ENCODE measurements around the gene VPS16.

VPS16 gene

GRCh38 chr20:2869381-2869780 is 28.8 kb downstream of the VPS16 start:
- peaks cover 33% of the 10 kb centered on the region for H3K36me3 ChIP-seq
- peaks cover 13 to 21% of the 10 kb centered on the region in 2 experiments for H3K4me1 ChIP-seq (ENCODE audit: control insufficient read depth in 1 of 2, insufficient read depth in 1 of 2, low read depth in 1 of 2, low read length in 1 of 2)
- H3K4me3 ChIP-seq (ENCODE audit: low read depth in 1 of 2, low read length in 1 of 2): no peak overlapping the region

DNA sequence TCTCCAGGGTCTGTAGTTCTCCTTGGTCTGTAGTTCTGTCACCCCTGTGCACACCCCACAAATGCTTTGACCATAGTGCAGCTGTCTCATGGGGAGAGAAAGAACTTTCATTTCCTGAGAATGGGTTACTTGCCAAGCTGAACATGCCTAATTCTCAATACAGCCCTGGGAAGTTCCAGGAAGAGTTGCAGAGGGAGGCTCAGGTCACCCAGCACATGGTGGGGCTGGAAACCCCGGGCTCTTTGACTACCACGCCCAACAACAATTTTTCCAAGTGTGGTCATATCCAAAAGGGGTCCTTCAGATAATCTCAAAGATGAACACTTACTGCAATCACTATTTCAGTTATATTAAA is 30.5 kb downstream of the VPS16 start:
- Histone ChIP-seq H3K4me1 (ENCODE audit: control insufficient read depth in 1 of 2, insufficient read depth in 1 of 2, low read depth in 1 of 2, low read length in 1 of 2) (peaks cover 21 to 33% of the 10 kb centered on the region in 2 experiments), H3K27me3 (peaks cover 29% of the 10 kb centered on the region), H3K36me3 (peaks cover 16% of the 10 kb centered on the region), H3K9me3 (no peaks in the 10 kb centered on the region), H3K27ac (no peak overlapping the region), H3K4me3 (ENCODE audit: low read depth in 1 of 2, low read length in 1 of 2) (no peak overlapping the region)
- no peak for TF ChIP-seq CTCF (IDR thresholded peaks at IDR 0.05)

More at GRCh38 chr20:2869381-2869780, 28.8 kb downstream of the VPS16 start:
- Histone ChIP-seq H3K27ac (no peak overlapping the region), H3K27me3 (peaks cover 29% of the 10 kb centered on the region), H3K9me3 (no peaks in the 10 kb centered on the region)
- TF ChIP-seq CTCF (IDR thresholded peaks at IDR 0.05): no peak

DNA sequence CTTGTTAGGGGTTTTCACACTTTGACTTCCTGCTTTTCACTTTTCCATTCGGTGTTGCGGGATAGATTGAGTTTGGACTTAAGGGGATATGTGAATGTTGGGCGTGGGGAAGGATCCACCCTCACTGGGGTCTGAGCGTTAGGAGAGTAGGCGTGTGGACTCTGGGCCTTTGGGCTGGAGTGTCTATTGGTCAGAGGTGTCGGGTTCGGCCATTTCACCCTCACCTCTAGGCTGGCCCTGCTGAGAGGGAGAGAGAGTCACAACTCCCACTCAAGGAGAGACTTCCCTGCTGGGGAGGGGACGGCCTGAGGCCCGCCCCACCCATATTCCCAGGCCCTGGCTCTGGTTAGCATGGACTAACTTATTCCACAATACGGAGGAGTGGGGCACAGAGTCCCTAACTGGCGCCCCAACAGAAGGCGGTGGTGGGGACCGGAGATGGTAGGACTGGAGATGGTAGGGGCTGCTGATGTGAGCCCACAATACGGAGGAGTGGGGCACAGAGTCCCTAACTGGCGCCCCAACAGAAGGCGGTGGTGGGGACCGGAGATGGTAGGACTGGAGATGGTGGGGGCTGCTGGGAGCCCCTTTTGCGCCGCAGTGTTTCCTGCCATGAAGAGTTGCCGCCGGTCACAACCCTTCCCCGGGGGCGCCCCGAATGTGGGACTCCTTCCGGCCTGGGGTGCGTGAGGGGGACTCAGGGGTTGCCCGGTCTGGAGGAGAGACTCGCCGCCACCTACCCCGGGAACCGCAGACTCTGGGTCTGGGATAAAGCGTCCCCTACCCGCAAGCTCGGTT is 31.3 kb downstream of the VPS16 start:
- H3K4me1 ChIP-seq (ENCODE audit: control insufficient read depth in 1 of 2, insufficient read depth in 1 of 2, low read depth in 1 of 2, low read length in 1 of 2): peaks cover 21 to 33% of the 10 kb centered on the region in 2 experiments
- no peak overlapping the region for H3K27ac ChIP-seq
- no peak for TF ChIP-seq CTCF (IDR thresholded peaks at IDR 0.05)
- H3K9me3 ChIP-seq: no peaks in the 10 kb centered on the region
- peaks cover 29% of the 10 kb centered on the region for H3K27me3 ChIP-seq
- H3K4me3 ChIP-seq (ENCODE audit: low read depth in 1 of 2, low read length in 1 of 2): peak overlapping the region; percentile 64 to 97
- H3K36me3 ChIP-seq: peaks cover 8% of the 10 kb centered on the region

GRCh38 chr20:2872459-2873009 is 32.0 kb downstream of the VPS16 start:
- Histone ChIP-seq H3K4me1 (ENCODE audit: control insufficient read depth in 1 of 2, insufficient read depth in 1 of 2, low read depth in 1 of 2, low read length in 1 of 2) (peaks cover 21 to 33% of the 10 kb centered on the region in 2 experiments), H3K27me3 (peaks cover 29% of the 10 kb centered on the region), H3K4me3 (ENCODE audit: low read depth in 1 of 2, low read length in 1 of 2) (peak overlapping the region; percentile 64 to 97), H3K27ac (no peak overlapping the region), H3K9me3 (no peaks in the 10 kb centered on the region), H3K36me3 (peaks cover 1% of the 10 kb centered on the region)
- TF ChIP-seq CTCF (IDR thresholded peaks at IDR 0.05): no peak

GRCh38 chr20:2873010-2873746 is 32.6 kb downstream of the VPS16 start, which contains the start of gene PTPRA:
Gene PTPRA, plus strand, starts transcription at chr20:2873481. Its CDS starts 90,797 bp downstream, at chr20:2964278.
- Histone ChIP-seq H3K27me3 (peaks cover 29% of the 10 kb centered on the region), H3K9me3 (no peaks in the 10 kb centered on the region), H3K27ac (peak within 1 kb of the TSS; percentile 75), H3K4me1 (ENCODE audit: control insufficient read depth in 1 of 2, insufficient read depth in 1 of 2, low read depth in 1 of 2, low read length in 1 of 2) (peaks cover 21 to 33% of the 10 kb centered on the region in 2 experiments), H3K4me3 (ENCODE audit: low read depth in 1 of 2, low read length in 1 of 2) (peak within 1 kb of the TSS; percentile 64 to 97), H3K36me3 (no peaks in the 10 kb centered on the region)
- TF ChIP-seq CTCF (IDR thresholded peaks at IDR 0.05): no peak

Data from neutrophil (primary cell).